HUDEP-2 (cell line): Measurements from ENCODE around the gene MFN2.
"Not testable (repeated sequence)": the region's sequence is repeated elsewhere in the genome, so short reads cannot be mapped to it uniquely, and the experiment has no call there.

Experiments
- DNase-seq, 76 experiments: peaks; one replicate each; lab custom pipeline; 2025; ENCODE audit not compliant: unreplicated experiment in 76 of 76; lab: John Stamatoyannopoulos, UW

MFN2 gene

GRCh38 chr1:11979851-11980675, at the start of gene MFN2:
MFN2 (plus strand) TSS chr1:11980444; CDS start chr1:11989169, 8,725 bp downstream.
- DNase-seq: peak in 74 of 76 experiments; percentile 67 to 99 (median 94)

GRCh38 chr1:11930571-11931445, 49.4 kb upstream of the MFN2 start:
- DNase-seq: no peak

- DNase-seq: no peak
Measured at GRCh38 chr1:11931845-11932244, 48.4 kb upstream of the MFN2 start.

GRCh38 chr1:11934302-11935056, 45.8 kb upstream of the MFN2 start, which contains the start of gene PLOD1:
PLOD1 (plus strand) TSS chr1:11934717; CDS start chr1:11934780, 63 bp downstream.
- DNase-seq: peak in 74 of 76 experiments; percentile 20 to 92 (median 80)

GRCh38 chr1:11935057-11935412, 45.2 kb upstream of the MFN2 start:
- DNase-seq: peak in 1 of 76 experiments; percentile 32

- not testable (repeated sequence) for DNase-seq
Measured at GRCh38 chr1:11935733-11936132, 44.5 kb upstream of the MFN2 start.

GRCh38 chr1:11938722-11939526, 41.3 kb upstream of the MFN2 start:
- peak in 20 of 76 experiments; percentile 3 to 55 (median 24) for DNase-seq

GRCh38 chr1:11939794-11940193, 40.5 kb upstream of the MFN2 start:
- DNase-seq: not testable (repeated sequence)

GRCh38 chr1:11940260-11940921, 39.9 kb upstream of the MFN2 start:
- peak in 3 of 76 experiments; percentile 3 to 26 (median 3) for DNase-seq

- no peak for DNase-seq
Measured at GRCh38 chr1:11942280-11942679, 38.0 kb upstream of the MFN2 start.

GRCh38 chr1:11943619-11944018, 36.6 kb upstream of the MFN2 start:
- DNase-seq: no peak

- no peak for DNase-seq
Measured at GRCh38 chr1:11944358-11944931, 35.8 kb upstream of the MFN2 start.

GRCh38 chr1:11946647-11947046, 33.6 kb upstream of the MFN2 start:
- DNase-seq: no peak

GRCh38 chr1:11948822-11949458, 31.3 kb upstream of the MFN2 start:
- DNase-seq: peak in 6 of 76 experiments; percentile 6 to 19 (median 10)

- DNase-seq: no peak
Measured at GRCh38 chr1:11951901-11952300, 28.3 kb upstream of the MFN2 start.

GRCh38 chr1:11952455-11953109, 27.7 kb upstream of the MFN2 start:
- no peak for DNase-seq

GRCh38 chr1:11955221-11955620, 25.0 kb upstream of the MFN2 start:
- no peak for DNase-seq

GRCh38 chr1:11957398-11957797, 22.8 kb upstream of the MFN2 start:
- DNase-seq: no peak
